Sigmoid colon (tissue), 4 donors: Measurements from ENCODE around the gene TTC33.

ENCODE experiments used
- EP300 ChIP-seq, 4 donors: sonication (generic); formaldehyde crosslinking; IDR thresholded peaks; one replicate each; pipeline ENCODE4 v1.6.1; 2017; ENCODE audit warnings: antibody characterized with exemption in 4 of 4
- POLR2A ChIP-seq, 2 donors: fragments of 450-650 bp; IDR thresholded peaks; one replicate each; pipeline ENCODE4 v1.6.1; 2016; ENCODE audit warnings: antibody characterized with exemption in 2 of 2, mild to moderate bottlenecking in 2 of 2, moderate library complexity in 2 of 2
- TF ChIP-seq, protein P1 (sequence below), 4 experiments: fragments of 450-650 bp in 3 of 4; fragments of 200-600 bp in 1 of 4; IDR thresholded peaks; one replicate each; pipeline ENCODE4 v1.5.1; 2016 to 2019; ENCODE audit warnings: antibody characterized with exemption in 4 of 4, mild to moderate bottlenecking in 3 of 4, moderate library complexity in 2 of 4

DNA sequence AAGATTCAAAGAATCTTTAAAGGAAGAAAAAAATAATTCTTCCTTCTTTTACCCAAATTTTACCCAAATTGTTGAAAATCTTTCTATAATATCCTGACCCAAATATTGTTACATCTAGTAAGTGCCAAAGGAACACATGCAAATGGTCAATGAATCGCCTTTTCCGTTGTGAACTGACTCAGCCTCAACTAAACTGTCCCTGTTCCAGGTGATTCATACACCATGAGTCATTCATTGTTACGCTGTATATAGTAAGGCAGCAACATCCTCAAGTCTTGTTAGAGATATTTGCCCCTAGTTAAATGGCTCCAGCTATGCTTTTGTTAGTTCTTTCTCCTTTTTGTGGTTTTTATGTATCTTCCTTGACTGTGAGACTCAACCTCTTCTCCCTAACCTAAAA is 66.3 kb downstream of the TTC33 start:
- TF ChIP-seq, protein P1, sequence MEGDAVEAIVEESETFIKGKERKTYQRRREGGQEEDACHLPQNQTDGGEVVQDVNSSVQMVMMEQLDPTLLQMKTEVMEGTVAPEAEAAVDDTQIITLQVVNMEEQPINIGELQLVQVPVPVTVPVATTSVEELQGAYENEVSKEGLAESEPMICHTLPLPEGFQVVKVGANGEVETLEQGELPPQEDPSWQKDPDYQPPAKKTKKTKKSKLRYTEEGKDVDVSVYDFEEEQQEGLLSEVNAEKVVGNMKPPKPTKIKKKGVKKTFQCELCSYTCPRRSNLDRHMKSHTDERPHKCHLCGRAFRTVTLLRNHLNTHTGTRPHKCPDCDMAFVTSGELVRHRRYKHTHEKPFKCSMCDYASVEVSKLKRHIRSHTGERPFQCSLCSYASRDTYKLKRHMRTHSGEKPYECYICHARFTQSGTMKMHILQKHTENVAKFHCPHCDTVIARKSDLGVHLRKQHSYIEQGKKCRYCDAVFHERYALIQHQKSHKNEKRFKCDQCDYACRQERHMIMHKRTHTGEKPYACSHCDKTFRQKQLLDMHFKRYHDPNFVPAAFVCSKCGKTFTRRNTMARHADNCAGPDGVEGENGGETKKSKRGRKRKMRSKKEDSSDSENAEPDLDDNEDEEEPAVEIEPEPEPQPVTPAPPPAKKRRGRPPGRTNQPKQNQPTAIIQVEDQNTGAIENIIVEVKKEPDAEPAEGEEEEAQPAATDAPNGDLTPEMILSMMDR (IDR thresholded peaks at IDR 0.05): no peak
- TF ChIP-seq POLR2A (IDR thresholded peaks at IDR 0.05) (no peak), EP300 (IDR thresholded peaks at IDR 0.05) (no peak)
